Measurements from ENCODE around the gene CCDC149.

Gene CCDC149

DNA sequence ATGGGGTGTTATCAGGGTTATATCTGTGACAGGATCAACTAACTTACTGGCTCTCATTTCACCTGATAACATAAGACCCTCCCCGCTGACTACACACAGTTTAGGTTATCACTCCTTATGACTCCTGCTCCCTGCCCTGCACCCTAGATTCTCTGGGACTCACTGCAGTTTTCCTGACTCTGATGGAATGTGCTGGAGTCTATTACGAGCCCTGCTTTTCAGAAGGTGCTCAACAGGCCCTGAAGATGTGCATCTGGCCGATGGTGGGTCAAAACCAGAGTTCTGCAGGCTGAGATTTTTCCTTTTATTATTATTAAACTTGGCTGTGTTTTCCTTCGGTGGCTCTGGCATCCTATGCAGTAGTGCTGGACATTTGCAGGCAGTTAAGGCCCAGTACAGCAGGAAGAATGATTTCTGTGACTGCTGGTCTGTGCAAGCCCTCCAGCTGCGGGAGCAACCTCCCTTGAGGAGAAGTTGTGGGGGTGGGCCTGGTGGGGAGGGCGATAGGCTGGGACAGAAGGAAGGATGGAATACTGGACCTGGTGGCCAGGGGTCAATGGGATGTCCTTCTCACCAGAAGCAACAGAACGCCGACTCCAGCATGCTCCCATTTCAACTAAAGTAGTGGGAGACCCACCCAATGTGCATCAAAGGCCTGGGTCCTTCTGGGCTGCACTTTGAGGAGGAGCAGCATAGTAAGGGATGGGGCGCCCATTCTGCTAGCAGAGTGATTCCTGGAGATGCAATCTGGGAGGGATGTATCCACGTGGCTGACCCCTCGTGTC is 106.4 kb downstream of the CCDC149 start:
- H3K36me3 Mint-ChIP-seq (ENCODE audit: low read depth), result peaks cover 21% of the 10 kb centered on the region
- H3K27ac Mint-ChIP-seq, result no peak overlapping the region
- H3K27me3 Mint-ChIP-seq, result peaks cover 10% of the 10 kb centered on the region
- H3K9me3 Mint-ChIP-seq, result no peaks in the 10 kb centered on the region
- intact Hi-C loops (cut with micrococcal nuclease), result no loop called here
- no peak overlapping the region for H3K4me3 Mint-ChIP-seq
- peaks cover 5% of the 10 kb centered on the region for H3K4me1 Mint-ChIP-seq (ENCODE audit: low read depth)

DNA sequence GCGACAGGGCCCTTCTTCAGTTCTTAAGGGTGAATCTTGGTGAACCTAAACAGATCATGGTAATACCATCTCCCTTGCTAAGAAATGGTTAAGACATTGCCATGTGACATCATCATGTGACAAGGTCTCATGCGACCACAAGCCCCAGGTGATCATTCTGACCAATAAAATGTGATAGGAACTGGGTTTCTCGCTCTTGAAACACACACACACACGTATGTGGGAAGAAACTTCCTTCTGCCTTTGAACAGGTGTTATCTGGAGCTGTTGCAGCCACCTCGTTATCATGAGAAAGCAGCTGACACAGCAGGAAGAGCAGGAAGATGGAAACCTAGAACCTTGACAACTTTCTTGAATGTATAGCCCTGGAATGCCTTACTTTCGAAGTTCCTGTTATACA is 107.3 kb downstream of the CCDC149 start:
- intact Hi-C loops (cut with micrococcal nuclease), result no loop called here
- Mint-ChIP-seq H3K27me3 (peaks cover 19% of the 10 kb centered on the region), H3K27ac (no peak overlapping the region)

DNA sequence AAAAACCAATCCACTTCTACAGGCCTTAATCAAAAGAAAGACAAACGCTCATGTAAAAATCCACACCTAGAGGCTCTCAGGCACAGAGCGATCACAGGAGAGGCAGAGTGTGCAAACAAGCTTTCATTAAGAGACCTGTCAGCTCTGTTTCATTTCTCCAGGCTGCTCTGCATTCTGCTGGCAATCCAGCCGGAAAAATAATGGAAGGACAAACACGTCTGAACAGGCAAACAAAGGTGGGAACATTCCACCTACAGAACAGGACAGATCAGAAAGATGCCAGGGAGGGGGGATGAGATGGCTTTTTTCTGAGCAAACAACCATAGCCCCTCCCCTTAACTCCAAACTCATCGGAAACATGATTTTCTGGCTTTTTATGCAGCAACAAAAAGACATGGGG is 107.8 kb downstream of the CCDC149 start:
- peaks cover 23% of the 10 kb centered on the region for H3K27me3 Mint-ChIP-seq
- intact Hi-C loops (cut with micrococcal nuclease), result no loop called here
- H3K9me3 Mint-ChIP-seq, result no peaks in the 10 kb centered on the region
- H3K27ac Mint-ChIP-seq, result no peak overlapping the region
- peaks cover 21% of the 10 kb centered on the region for H3K36me3 Mint-ChIP-seq (ENCODE audit: low read depth)
- peaks cover 9% of the 10 kb centered on the region for H3K4me1 Mint-ChIP-seq (ENCODE audit: low read depth)
- no peak overlapping the region for H3K4me3 Mint-ChIP-seq

More for the DNA sequence above, 107.3 kb downstream of the CCDC149 start:
- H3K4me1 Mint-ChIP-seq (ENCODE audit: low read depth), result peaks cover 5% of the 10 kb centered on the region
- H3K4me3 Mint-ChIP-seq, result no peak overlapping the region
- peaks cover 21% of the 10 kb centered on the region for H3K36me3 Mint-ChIP-seq (ENCODE audit: low read depth)
- no peaks in the 10 kb centered on the region for H3K9me3 Mint-ChIP-seq

GRCh38 chr4:24802648-24803047 is 110.2 kb downstream of the CCDC149 start:
- Mint-ChIP-seq H3K36me3 (ENCODE audit: low read depth) (peaks cover 8% of the 10 kb centered on the region), H3K4me1 (ENCODE audit: low read depth) (peaks cover 10% of the 10 kb centered on the region), H3K9me3 (no peaks in the 10 kb centered on the region), H3K27me3 (peaks cover 45% of the 10 kb centered on the region), H3K4me3 (no peak overlapping the region), H3K27ac (no peak overlapping the region)
- intact Hi-C loops (cut with micrococcal nuclease), result no loop called here

DNA sequence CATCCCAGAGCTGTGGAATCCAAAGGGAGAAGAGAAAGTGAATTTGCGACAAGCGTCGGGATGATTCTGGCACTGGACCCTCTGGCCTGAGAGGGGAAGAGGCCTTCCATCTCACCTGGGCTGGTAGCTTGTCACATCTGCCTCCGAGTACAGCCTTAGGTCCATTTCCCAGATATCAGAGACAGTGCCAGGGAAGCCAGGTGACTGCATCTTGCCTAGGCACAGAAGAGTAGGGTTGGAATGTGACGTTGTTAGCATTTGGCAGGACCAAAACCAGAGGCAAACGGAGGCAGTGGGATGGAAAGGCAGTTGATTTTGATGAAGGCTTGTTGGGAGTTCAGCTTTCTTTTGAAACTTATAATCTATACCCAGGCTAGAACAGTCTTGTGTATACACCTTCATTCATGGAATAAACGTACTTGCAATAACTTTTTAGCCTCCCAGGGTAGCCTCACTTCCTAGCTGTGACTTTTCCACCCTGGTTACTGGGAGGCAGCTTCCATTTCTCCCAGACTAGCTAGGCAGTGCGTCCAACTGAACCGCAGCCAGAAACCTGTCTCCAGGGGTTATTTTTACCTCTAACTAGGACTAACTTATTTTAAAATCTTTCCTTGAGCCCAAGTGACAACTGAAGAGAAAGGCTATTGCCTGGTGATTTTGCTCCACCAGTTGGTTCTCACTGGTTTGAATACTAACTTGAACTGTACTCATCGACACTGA is 111.5 kb downstream of the CCDC149 start:
- intact Hi-C loops (cut with micrococcal nuclease), result no loop called here
- Mint-ChIP-seq H3K27me3 (peaks cover 55% of the 10 kb centered on the region), H3K4me3 (no peak overlapping the region)

DNA sequence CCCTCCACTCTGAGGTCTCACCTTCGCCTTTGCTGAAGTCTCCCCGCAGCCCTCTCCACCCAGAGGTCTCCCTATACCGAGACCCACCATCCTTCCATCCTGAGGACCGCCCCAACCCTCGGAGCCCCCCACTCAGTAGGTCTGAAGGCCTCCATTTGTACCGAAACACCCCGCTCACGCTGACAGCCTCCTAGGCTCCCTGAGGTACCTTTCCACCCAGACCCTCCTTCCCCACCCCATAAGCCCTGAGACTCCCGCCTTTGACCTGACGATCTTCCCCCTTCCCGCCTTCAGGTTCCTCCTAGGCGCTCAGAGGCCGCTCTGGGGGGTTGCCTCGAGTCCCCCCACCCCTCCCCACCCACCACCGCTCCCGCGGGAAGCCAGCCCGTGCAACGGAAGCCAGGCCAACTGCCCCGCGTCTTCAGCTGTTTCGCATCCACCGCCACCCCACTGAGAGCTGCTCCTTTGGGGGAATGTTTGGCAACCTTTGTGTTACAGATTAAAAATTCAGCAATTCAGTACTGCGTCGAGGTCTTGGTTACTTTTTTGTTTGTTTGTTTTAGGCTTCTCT is 112.4 kb downstream of the CCDC149 start:
- Mint-ChIP-seq H3K27me3 (peaks cover 61% of the 10 kb centered on the region), H3K36me3 (ENCODE audit: low read depth) (no peaks in the 10 kb centered on the region), H3K4me1 (ENCODE audit: low read depth) (peaks cover 15% of the 10 kb centered on the region), H3K4me3 (peak overlapping the region; percentile 64), H3K9me3 (no peaks in the 10 kb centered on the region), H3K27ac (no peak overlapping the region)
- intact Hi-C loops (cut with micrococcal nuclease), result no loop called here

More for the DNA sequence above, 111.5 kb downstream of the CCDC149 start:
- Mint-ChIP-seq H3K9me3 (no peaks in the 10 kb centered on the region), H3K4me1 (ENCODE audit: low read depth) (peaks cover 10% of the 10 kb centered on the region), H3K36me3 (ENCODE audit: low read depth) (no peaks in the 10 kb centered on the region), H3K27ac (no peak overlapping the region)

DNA sequence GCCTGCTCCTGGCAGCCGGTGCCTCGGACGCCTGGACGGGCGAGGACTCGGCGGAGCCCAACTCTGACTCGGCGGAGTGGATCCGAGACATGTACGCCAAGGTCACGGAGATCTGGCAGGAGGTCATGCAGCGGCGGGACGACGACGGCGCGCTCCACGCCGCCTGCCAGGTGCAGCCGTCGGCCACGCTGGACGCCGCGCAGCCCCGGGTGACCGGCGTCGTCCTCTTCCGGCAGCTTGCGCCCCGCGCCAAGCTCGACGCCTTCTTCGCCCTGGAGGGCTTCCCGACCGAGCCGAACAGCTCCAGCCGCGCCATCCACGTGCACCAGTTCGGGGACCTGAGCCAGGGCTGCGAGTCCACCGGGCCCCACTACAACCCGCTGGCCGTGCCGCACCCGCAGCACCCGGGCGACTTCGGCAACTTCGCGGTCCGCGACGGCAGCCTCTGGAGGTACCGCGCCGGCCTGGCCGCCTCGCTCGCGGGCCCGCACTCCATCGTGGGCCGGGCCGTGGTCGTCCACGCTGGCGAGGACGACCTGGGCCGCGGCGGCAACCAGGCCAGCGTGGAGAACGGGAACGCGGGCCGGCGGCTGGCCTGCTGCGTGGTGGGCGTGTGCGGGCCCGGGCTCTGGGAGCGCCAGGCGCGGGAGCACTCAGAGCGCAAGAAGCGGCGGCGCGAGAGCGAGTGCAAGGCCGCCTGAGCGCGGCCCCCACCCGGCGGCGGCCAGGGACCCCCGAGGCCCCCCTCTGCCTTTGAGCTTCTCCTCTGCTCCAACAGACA is 113.1 kb downstream of the CCDC149 start:
- Mint-ChIP-seq H3K27ac (no peak overlapping the region), H3K9me3 (no peaks in the 10 kb centered on the region), H3K36me3 (ENCODE audit: low read depth) (no peaks in the 10 kb centered on the region), H3K27me3 (peaks cover 64% of the 10 kb centered on the region), H3K4me1 (ENCODE audit: low read depth) (peaks cover 22% of the 10 kb centered on the region), H3K4me3 (peak overlapping the region; percentile 64)
- intact Hi-C loops (cut with micrococcal nuclease), result loop anchor here (10.0 kb wide), 1 partner anchor 185 kb away; no protein-coding TSS in a partner anchor

GRCh38 chr4:24799196-24799543 is 113.7 kb downstream of the CCDC149 start:
- intact Hi-C loops (cut with micrococcal nuclease), result loop anchor here (10.0 kb wide), 1 partner anchor 186 kb away; no protein-coding TSS in a partner anchor
- Mint-ChIP-seq H3K27me3 (peaks cover 64% of the 10 kb centered on the region), H3K36me3 (ENCODE audit: low read depth) (no peaks in the 10 kb centered on the region)

GRCh38 chr4:24798036-24798610 is 114.7 kb downstream of the CCDC149 start:
- H3K4me3 Mint-ChIP-seq, result no peak overlapping the region
- peaks cover 37% of the 10 kb centered on the region for H3K4me1 Mint-ChIP-seq (ENCODE audit: low read depth)
- no peak overlapping the region for H3K27ac Mint-ChIP-seq
- H3K9me3 Mint-ChIP-seq, result no peaks in the 10 kb centered on the region
- intact Hi-C loops (cut with micrococcal nuclease), result loop anchor here (10.0 kb wide), 1 partner anchor 187 kb away; no protein-coding TSS in a partner anchor
- peaks cover 64% of the 10 kb centered on the region for H3K27me3 Mint-ChIP-seq
- no peaks in the 10 kb centered on the region for H3K36me3 Mint-ChIP-seq (ENCODE audit: low read depth)

More at GRCh38 chr4:24799196-24799543, 113.7 kb downstream of the CCDC149 start:
- no peak overlapping the region for H3K27ac Mint-ChIP-seq
- no peak overlapping the region for H3K4me3 Mint-ChIP-seq
- H3K4me1 Mint-ChIP-seq (ENCODE audit: low read depth), result peaks cover 28% of the 10 kb centered on the region
- H3K9me3 Mint-ChIP-seq, result no peaks in the 10 kb centered on the region

DNA sequence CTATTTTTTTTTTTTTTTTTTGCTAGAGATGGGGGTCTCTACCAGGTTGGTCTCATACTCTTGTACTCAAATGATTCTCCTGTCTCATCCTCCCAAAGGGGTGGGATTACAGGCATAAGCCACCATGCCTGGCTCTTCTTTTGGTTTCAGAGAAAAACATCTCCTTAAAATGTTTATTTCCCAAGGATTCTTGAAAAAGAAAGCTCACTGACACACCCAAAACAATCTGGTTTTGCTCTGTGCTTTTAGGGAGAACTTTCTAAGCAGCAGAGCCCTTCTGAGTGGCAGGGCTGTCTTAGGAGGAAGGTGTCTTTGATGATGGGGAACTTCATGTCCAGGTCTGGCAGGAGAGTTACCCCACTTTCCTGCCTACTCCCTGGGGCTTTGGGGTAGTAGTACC is 116.2 kb downstream of the CCDC149 start:
- Mint-ChIP-seq H3K4me1 (ENCODE audit: low read depth) (peaks cover 38% of the 10 kb centered on the region), H3K36me3 (ENCODE audit: low read depth) (no peaks in the 10 kb centered on the region), H3K27me3 (peaks cover 56% of the 10 kb centered on the region), H3K9me3 (no peaks in the 10 kb centered on the region), H3K27ac (no peak overlapping the region), H3K4me3 (no peak overlapping the region)
- intact Hi-C loops (cut with micrococcal nuclease), result loop anchor here (10.0 kb wide), 1 partner anchor 188 kb away; no protein-coding TSS in a partner anchor

DNA sequence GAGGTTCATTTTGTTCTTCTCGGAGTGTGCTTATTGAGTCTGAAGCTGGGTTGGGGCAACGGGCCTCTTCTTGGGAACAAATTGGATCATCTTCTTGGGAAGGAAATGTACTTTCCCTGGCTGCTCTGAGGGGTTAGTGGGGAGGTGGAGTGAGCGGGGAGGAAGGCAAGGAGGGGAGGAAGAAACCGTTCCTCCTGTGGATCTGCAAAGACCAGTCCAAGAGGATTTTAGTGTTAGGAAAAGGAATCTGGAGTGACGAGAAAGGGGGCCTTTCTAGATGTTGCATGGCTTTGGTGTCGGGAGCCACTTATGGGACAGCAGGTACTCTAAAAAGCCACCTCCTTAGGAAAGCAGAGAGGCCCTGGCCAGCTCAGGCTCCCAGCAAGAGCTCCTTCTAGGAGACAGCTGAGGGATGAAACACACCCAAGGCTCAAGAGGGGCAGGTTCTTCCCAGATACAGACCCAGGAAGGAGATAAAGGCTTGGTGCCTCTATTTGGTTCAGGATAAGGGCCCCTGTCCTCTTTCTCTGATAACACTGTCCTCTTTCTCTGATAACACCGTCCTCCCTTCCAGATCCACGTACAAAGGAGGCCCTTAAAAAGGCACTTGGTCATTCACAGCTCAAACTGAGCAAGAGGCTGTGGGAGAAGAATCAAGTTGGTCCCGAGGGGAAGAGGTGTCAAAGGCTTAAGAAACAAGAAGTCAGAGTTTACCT is 117.0 kb downstream of the CCDC149 start:
- Mint-ChIP-seq H3K27me3 (peaks cover 48% of the 10 kb centered on the region), H3K9me3 (no peaks in the 10 kb centered on the region), H3K4me3 (no peak overlapping the region), H3K36me3 (ENCODE audit: low read depth) (no peaks in the 10 kb centered on the region), H3K4me1 (ENCODE audit: low read depth) (peaks cover 38% of the 10 kb centered on the region), H3K27ac (peak overlapping the region; percentile 2)
- intact Hi-C loops (cut with micrococcal nuclease), result loop anchor here (10.0 kb wide), 1 partner anchor 189 kb away; no protein-coding TSS in a partner anchor

GRCh38 chr4:24794916-24795665 is 117.8 kb downstream of the CCDC149 start, which contains the start of gene SOD3:
TSS of gene SOD3 (plus strand) at chr4:24795573. CDS start at chr4:24799522, 3,949 bp downstream.
- Mint-ChIP-seq H3K4me3 (peak within 1 kb of the TSS; percentile 24), H3K27me3 (peaks cover 45% of the 10 kb centered on the region), H3K4me1 (ENCODE audit: low read depth) (peaks cover 34% of the 10 kb centered on the region), H3K27ac (peak within 1 kb of the TSS; percentile 64), H3K36me3 (ENCODE audit: low read depth) (no peaks in the 10 kb centered on the region), H3K9me3 (no peaks in the 10 kb centered on the region)
- intact Hi-C loops (cut with micrococcal nuclease), result loop anchor here (10.0 kb wide), 1 partner anchor 190 kb away; no protein-coding TSS in a partner anchor

Data from dendritic cell treated with granulocyte-macrophage colony-stimulating factor and Interleukin-4, amounts not matched to agents 40 ng/mL and 50 ng/mL, for 4 days (primary cell).